ENCODE measurements around the gene TFEB. TPM values are rescaled to one million over a fixed set of nuclear protein-coding genes. Genes with fewer than 3 reads are reported as not detected.

TFEB gene
- polyA plus RNA-seq, 1 donor: 5.8 TPM

- peak; percentile 46 for DNase-seq (ENCODE audit: low read depth)
Observed at GRCh38 chr6:41638935-41639808, 96.2 kb downstream of the TFEB start.

DNA sequence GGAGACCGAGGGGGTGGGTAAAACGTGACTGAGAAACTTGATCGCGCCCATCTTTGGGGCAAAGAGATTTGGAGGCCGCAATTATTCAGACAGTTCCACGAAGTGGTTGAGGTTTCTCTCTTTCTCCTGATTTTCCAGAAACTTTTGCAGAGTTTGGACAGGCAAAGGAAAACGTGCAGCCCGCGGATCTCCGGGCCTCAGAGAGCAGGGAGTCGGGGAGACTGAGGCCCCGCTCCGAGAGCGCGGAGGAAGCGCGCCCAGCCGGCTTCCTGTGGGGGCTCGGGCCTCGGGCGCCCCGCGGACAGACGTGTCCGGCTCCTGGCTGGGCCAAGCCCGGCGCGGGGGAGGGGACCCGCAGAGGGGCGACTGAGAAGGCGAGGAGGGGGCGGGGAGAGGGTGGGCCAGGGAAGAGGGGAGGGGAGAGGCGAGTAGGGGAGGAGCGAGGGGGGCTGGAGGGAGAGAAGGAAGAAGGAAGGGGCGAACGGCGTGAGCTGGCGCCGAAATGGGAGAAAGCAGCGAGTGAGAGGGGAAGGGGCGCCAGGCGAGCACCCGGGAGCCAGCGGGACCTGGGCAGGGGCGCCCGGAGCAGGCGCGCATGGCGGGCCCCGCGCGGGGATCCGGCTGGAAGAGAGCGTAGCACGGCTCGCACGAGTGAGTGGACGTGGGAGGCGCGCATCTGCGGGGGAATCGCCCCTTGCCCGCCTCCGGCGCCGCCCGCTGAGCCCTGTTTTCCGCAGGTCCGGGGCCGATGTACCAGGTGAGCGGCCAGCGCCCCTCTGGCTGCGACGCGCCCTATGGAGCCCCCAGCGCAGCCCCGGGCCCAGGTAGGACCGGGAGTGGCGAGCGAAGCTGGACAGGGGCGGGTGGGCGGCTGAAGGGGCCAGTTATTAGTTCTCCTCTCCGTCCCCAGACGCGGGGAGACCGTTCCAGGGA, 97.1 kb downstream of the TFEB start, which contains the start of gene MDFI:
Gene MDFI (plus strand): TSS at position 467 of the 933 bp plus-strand sequence. CDS start 282 bp downstream, at position 749.
- no peak for DNase-seq (ENCODE audit: low read depth)

DNA sequence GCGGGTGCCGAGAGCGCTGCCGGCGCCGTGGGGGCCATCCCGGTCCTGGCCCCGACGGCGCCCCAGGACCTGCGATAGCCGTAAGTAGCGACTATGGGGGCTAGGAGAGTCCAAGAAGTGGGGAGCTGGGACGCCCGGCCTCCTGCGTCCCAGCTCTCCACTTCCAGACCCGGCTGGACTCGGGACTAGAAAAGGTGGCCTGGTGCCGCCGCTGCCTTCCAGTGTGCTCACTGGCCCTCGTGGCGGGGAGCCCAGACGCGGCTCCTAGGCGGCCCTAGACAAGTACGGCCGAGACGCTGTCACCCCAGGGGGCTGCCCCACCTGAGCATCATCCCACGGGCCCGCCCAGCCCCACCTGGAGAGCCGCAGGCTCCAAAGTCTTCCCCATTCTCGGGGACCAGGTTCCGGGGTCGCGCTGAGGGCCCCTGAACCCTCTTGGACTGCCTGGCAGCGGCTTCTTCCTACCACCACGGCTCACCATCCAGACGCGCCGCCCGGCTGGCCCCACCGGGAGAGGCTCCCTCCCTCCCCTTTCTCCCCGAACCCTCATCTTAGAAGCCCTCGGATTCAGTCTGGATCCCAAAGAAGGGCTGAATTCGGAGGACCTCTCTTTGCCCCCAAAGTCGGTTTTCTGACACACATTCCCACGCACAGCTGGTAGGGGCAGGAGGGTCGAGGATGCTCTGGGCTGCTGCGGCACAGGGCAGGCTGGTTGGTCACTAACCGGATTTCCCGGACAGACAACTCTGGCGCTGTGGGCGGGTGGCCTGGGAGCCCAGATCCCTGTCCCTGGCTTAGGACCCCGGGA, 98.0 kb downstream of the TFEB start:
- no peak for DNase-seq (ENCODE audit: low read depth)

- no peak for DNase-seq (ENCODE audit: low read depth)
Observed at GRCh38 chr6:41636833-41637193, 98.6 kb downstream of the TFEB start.

- no peak for DNase-seq (ENCODE audit: low read depth)
Observed at GRCh38 chr6:41635365-41635764, 100.0 kb downstream of the TFEB start.

DNA sequence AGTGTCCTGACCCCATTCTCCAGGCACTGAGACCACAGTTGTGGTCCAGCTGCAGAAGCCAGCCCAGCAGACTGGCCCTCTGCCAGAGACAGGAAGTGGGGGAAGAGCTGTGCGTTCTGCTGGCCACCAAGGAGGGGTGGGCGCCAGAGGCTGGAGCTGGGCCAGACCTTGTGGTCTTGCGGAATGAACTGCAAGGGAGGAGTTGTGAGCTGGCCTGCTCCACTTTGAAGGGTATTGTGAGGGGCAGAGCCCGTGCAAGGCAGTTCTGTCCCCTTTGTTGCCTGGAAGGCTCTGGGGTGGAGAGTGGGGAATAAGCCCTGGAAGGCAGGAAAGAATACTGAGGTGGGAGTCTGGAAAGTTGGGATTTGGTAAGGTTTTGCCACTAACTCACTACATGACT, 100.8 kb downstream of the TFEB start:
- no peak for DNase-seq (ENCODE audit: low read depth)

Other genes with a start within 250 kb of the TFEB start
- gene FOXP4, start 189.2 kb downstream of the TFEB start, polyA plus RNA-seq (ENCODE audit: insufficient read length): 15.1 TPM
- gene MDFI, start 97.1 kb downstream of the TFEB start, polyA plus RNA-seq (ENCODE audit: insufficient read length): 41.3 TPM
- gene PGC, start 11.8 kb upstream of the TFEB start, polyA plus RNA-seq (ENCODE audit: insufficient read length): not detected
- gene FRS3, start 44.3 kb upstream of the TFEB start, polyA plus RNA-seq (ENCODE audit: insufficient read length): 6.3 TPM
- 3.0 TPM for gene PRICKLE4, start 45.2 kb upstream of the TFEB start, polyA plus RNA-seq (ENCODE audit: insufficient read length)
- 147 TPM for gene TOMM6, start 52.1 kb upstream of the TFEB start, polyA plus RNA-seq (ENCODE audit: insufficient read length)
- gene USP49, start 159.8 kb upstream of the TFEB start, polyA plus RNA-seq (ENCODE audit: insufficient read length): 5.6 TPM
- gene MED20, start 185.5 kb upstream of the TFEB start, polyA plus RNA-seq (ENCODE audit: insufficient read length): 18.7 TPM
- gene BYSL, start 185.9 kb upstream of the TFEB start, polyA plus RNA-seq (ENCODE audit: insufficient read length): 33.3 TPM
- 86.6 TPM for gene CCND3, start 206.2 kb upstream of the TFEB start, polyA plus RNA-seq (ENCODE audit: insufficient read length)